ENCODE measurements around the gene EXOC6B.

DNA sequence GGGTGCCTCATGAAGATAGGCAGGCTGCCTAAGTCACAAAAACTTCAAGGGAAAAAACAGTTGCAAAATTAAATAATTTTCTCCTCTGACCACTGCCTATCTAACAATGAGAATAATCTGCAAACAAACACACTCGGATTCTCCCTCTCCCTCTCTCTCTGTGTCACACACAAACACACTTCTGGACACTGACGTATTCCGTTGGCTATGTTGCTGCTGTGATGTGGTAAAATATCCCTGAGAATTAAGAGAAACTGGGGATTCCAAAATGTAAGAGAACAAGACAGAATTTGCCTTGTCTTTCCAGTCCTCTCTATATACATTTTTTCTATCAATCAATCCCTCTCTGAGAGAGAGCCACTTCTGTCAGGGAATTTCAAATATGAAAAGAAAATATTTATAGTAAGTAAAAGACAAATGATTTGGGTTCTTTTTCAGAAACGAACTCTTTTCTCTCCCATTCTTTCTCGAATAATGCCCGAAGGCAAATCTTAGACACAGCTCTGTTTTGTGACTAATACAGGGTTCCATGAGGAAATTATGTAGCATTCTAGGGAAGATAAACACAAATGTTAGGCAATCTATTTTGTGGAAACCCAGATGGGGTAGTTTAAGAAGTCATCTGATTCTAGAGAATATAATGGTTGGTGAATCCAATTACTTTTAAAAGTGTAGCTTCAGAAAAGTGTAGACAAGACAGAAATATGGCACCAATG lies 367.9 kb downstream of the EXOC6B start:
- TF ChIP-seq, protein P1, sequence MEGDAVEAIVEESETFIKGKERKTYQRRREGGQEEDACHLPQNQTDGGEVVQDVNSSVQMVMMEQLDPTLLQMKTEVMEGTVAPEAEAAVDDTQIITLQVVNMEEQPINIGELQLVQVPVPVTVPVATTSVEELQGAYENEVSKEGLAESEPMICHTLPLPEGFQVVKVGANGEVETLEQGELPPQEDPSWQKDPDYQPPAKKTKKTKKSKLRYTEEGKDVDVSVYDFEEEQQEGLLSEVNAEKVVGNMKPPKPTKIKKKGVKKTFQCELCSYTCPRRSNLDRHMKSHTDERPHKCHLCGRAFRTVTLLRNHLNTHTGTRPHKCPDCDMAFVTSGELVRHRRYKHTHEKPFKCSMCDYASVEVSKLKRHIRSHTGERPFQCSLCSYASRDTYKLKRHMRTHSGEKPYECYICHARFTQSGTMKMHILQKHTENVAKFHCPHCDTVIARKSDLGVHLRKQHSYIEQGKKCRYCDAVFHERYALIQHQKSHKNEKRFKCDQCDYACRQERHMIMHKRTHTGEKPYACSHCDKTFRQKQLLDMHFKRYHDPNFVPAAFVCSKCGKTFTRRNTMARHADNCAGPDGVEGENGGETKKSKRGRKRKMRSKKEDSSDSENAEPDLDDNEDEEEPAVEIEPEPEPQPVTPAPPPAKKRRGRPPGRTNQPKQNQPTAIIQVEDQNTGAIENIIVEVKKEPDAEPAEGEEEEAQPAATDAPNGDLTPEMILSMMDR (IDR thresholded peaks at IDR 0.05): no peak
- TF ChIP-seq POLR2A (IDR thresholded peaks at IDR 0.05): no peak

Measured in body of pancreas (tissue), 4 donors.